Measurements from ENCODE around the gene LMX1A. TPM values are rescaled to one million over a fixed set of nuclear protein-coding genes. Genes with fewer than 3 reads are reported as not detected.

Gene LMX1A
- total RNA-seq, 1 experiment from 2014 or later, result not detected

- intact Hi-C loops (cut with micrococcal nuclease; ENCODE audit: unreplicated experiment), result no loop called here
- in situ Hi-C loops (cut with HindIII; ENCODE audit: low pct_unique_long_range_greater_than_20kb, low sequenced_read_pairs), result no loop called here
- no peak for DNase-seq (ENCODE audit: low read depth, low spot score)
- Histone ChIP-seq H3K27ac (ENCODE audit: low read length) (no peak overlapping the region), H3K4me1 (ENCODE audit: control insufficient read depth, insufficient read depth, low read length) (no peaks in the 10 kb centered on the region), H3K27me3 (ENCODE audit: control insufficient read depth, insufficient read depth, low read length) (peaks cover 3% of the 10 kb centered on the region; the same call in 1 of the 2 replicates), H3K9me3 (ENCODE audit: control insufficient read depth, insufficient read depth, low read depth, low read length) (no peaks in the 10 kb centered on the region), H3K36me3 (ENCODE audit: control insufficient read depth, insufficient read depth, low read length) (no peaks in the 10 kb centered on the region), H3K4me3 (ENCODE audit: low read depth in 2 of 2, low read length in 2 of 2) (no peak overlapping the region)
- POLR2A ChIA-PET, result interaction anchor here (0.5 kb wide), 1 partner anchor 92 kb away, joined by 4 read pairs; no protein-coding TSS in a partner anchor
- TF ChIP-seq TCF7L2 (IDR thresholded peaks at IDR 0.05; ENCODE audit: low read depth, low read length) (no peak), REST (IDR thresholded peaks at IDR 0.05; ENCODE audit: insufficient read depth in 1 of 2, low read depth in 2 of 2, low read length in 1 of 2) (no peak), SIN3A (IDR thresholded peaks at IDR 0.05; ENCODE audit: borderline replicate concordance, insufficient read depth, low read depth, low read length) (no peak), CTCF (IDR thresholded peaks at IDR 0.05) (no peak), POLR2AphosphoS5 (IDR thresholded peaks at IDR 0.05; ENCODE audit: low read depth, low read length) (no peak)
- no TSS peak for BruUV-seq (replicated peaks)
- ATAC-seq, result no peak
- CTCF ChIA-PET, result interaction anchor here (0.6 kb wide), 1 partner anchor 10 kb away, joined by 3 read pairs; no protein-coding TSS in a partner anchor
These were observed 128.3 kb downstream of the LMX1A start for GRCh38 chr1:165228111-165228655.

GRCh38 chr1:165226326-165226725 lies 130.2 kb downstream of the LMX1A start:
- no peaks in the 10 kb centered on the region for H3K27me3 ChIP-seq (ENCODE audit: control insufficient read depth, insufficient read depth, low read length)
- ChIA-PET POLR2A (no interaction called here), CTCF (no interaction called here)
- ATAC-seq, result no peak
- no peak overlapping the region for H3K27ac ChIP-seq (ENCODE audit: low read length)
- no peaks in the 10 kb centered on the region for H3K9me3 ChIP-seq (ENCODE audit: control insufficient read depth, insufficient read depth, low read depth, low read length)
- TF ChIP-seq CTCF (IDR thresholded peaks at IDR 0.05) (no peak), SIN3A (IDR thresholded peaks at IDR 0.05; ENCODE audit: borderline replicate concordance, insufficient read depth, low read depth, low read length) (no peak)
- BruUV-seq (replicated peaks), result no TSS peak
- no peaks in the 10 kb centered on the region for H3K36me3 ChIP-seq (ENCODE audit: control insufficient read depth, insufficient read depth, low read length)
- in situ Hi-C loops (cut with HindIII; ENCODE audit: low pct_unique_long_range_greater_than_20kb, low sequenced_read_pairs) (no loop called here), intact Hi-C loops (cut with micrococcal nuclease; ENCODE audit: unreplicated experiment) (no loop called here)
- no peak for DNase-seq (ENCODE audit: low read depth, low spot score)
- no peaks in the 10 kb centered on the region for H3K4me1 ChIP-seq (ENCODE audit: control insufficient read depth, insufficient read depth, low read length)
- H3K4me3 ChIP-seq (ENCODE audit: low read depth in 2 of 2, low read length in 2 of 2), result no peak overlapping the region

Data from Panc1 (cell line).